Left ventricle myocardium inferior (tissue), 1 donor: ENCODE data around the gene TUBGCP6. TPM values are rescaled to one million over a fixed set of nuclear protein-coding genes. Genes with fewer than 3 reads are reported as not detected.
A peak's percentile ranks its signal among the peaks of the same experiment; 100 is the strongest.

ENCODE experiments used
- DNase-seq: peaks from one replicate; pipeline ENCODE4 v3.0.0-alpha.2; 2020
- H3K27ac ChIP-seq: fragments of 200-600 bp; replicated peaks from 2 replicates; pipeline ENCODE4 v1.8.0; 2021
- H3K27me3 ChIP-seq: fragments of 200-600 bp; 2 replicates; pipeline ENCODE4 v1.8.0; 2021; ENCODE audit warnings: low read depth
- H3K36me3 ChIP-seq: fragments of 200-600 bp; 2 replicates; pipeline ENCODE4 v1.8.0; 2021
- H3K4me1 ChIP-seq: fragments of 200-600 bp; 2 replicates; pipeline ENCODE4 v1.8.0; 2021
- H3K4me3 ChIP-seq: fragments of 200-600 bp; 2 replicates; pipeline ENCODE4 v1.8.0; 2021; ENCODE audit warnings: mild to moderate bottlenecking, moderate library complexity
- H3K9me3 ChIP-seq: fragments of 200-600 bp; replicated peaks from 2 replicates; pipeline ENCODE4 v1.8.0; 2021
- CTCF ChIP-seq: fragments of 200-600 bp; IDR thresholded peaks from 2 replicates; pipeline ENCODE4 v1.8.0; 2021; ENCODE audit warnings: antibody characterized with exemption, mild to moderate bottlenecking, borderline replicate concordance
- intact Hi-C: fragments of 100-400 bp; cut with micrococcal nuclease; formaldehyde crosslinking; loops from one replicate; pipeline ENCODE4 v1.11.0; 2022
- total RNA-seq: library from RNA; stranded (reverse); fragmentation: NEBNext Ultra II Directional; extraction: Animal tissue kit (Norgen Biotek cat#: 25700); gene quantifications from one replicate; pipeline ENCODE4 v1.2.1, GENCODE V29; 2021
- donor health status: DM: no; HTN: yes; CAD: no; lungs with severe emphysema.

TUBGCP6 gene
- total RNA-seq, 1 donor from 2014 or later: 18.3 TPM

GRCh38 chr22:50203288-50203687 is 41.5 kb downstream of the TUBGCP6 start:
- Histone ChIP-seq H3K9me3 (no peaks in the 10 kb centered on the region), H3K4me1 (peaks cover 80% of the 10 kb centered on the region), H3K4me3 (no peak overlapping the region), H3K27ac (no peak overlapping the region), H3K36me3 (peaks cover 37% of the 10 kb centered on the region), H3K27me3 (no peaks in the 10 kb centered on the region)
- no peak for TF ChIP-seq CTCF
- DNase-seq: no peak
- intact Hi-C loops: loop anchor here (10.0 kb wide), 1 partner anchor 48 kb away; no protein-coding TSS in a partner anchor

- intact Hi-C loops: loop anchor here (10.0 kb wide), 1 partner anchor 47 kb away; no protein-coding TSS in a partner anchor
These were observed 42.6 kb downstream of the TUBGCP6 start for GRCh38 chr22:50202130-50202666.

GRCh38 chr22:50201191-50202129 is 43.4 kb downstream of the TUBGCP6 start:
- DNase-seq: no peak
- H3K27ac ChIP-seq: peak overlapping the region; percentile 90
- H3K27me3 ChIP-seq: no peaks in the 10 kb centered on the region
- peaks cover 66% of the 10 kb centered on the region for H3K4me1 ChIP-seq
- intact Hi-C loops: loop anchor here (10.0 kb wide), 1 partner anchor 47 kb away; no protein-coding TSS in a partner anchor
- TF ChIP-seq CTCF: no peak
- H3K36me3 ChIP-seq: peaks cover 35% of the 10 kb centered on the region
- peak overlapping the region; percentile 95 for H3K4me3 ChIP-seq
- H3K9me3 ChIP-seq: no peaks in the 10 kb centered on the region

More at GRCh38 chr22:50202130-50202666, 42.6 kb downstream of the TUBGCP6 start:
- TF ChIP-seq CTCF: no peak
- Histone ChIP-seq H3K27ac (no peak overlapping the region), H3K9me3 (no peaks in the 10 kb centered on the region), H3K36me3 (peaks cover 40% of the 10 kb centered on the region), H3K4me3 (peak overlapping the region; percentile 95), H3K4me1 (peaks cover 73% of the 10 kb centered on the region), H3K27me3 (no peaks in the 10 kb centered on the region)
- DNase-seq: no peak

GRCh38 chr22:50200461-50201190 is 44.2 kb downstream of the TUBGCP6 start, which contains the start of gene SELENOO:
SELENOO (plus strand) TSS chr22:50201011; CDS start chr22:50201037, 26 bp downstream.
- peaks cover 58% of the 10 kb centered on the region for H3K4me1 ChIP-seq
- peak; percentile 94 for DNase-seq
- H3K36me3 ChIP-seq: peaks cover 34% of the 10 kb centered on the region
- H3K27ac ChIP-seq: peak within 1 kb of the TSS; percentile 90
- H3K27me3 ChIP-seq: no peaks in the 10 kb centered on the region
- peak within 1 kb of the TSS; percentile 95 for H3K4me3 ChIP-seq
- intact Hi-C loops: loop anchor here (10.0 kb wide), 1 partner anchor 46 kb away; no protein-coding TSS in a partner anchor
- no peak for TF ChIP-seq CTCF
- no peaks in the 10 kb centered on the region for H3K9me3 ChIP-seq
